Stimulated activated CD8-positive, alpha-beta memory T cell treated with anti-CD3 and anti-CD28 coated beads, Interleukin-15, amount 100 ng/mL, for 4 hours (primary cell): ENCODE results near the gene PDCD4.
"Not testable (repeated sequence)": the region's sequence is repeated elsewhere in the genome, so short reads cannot be mapped to it uniquely, and the experiment has no call there.

Experiments used
- DNase-seq, 2 donors: peaks; one replicate each; pipeline ENCODE4 v3.0.0-alpha.2; 2020; ENCODE audit warnings: low read depth in 2 of 2

The PDCD4 gene

GRCh38 chr10:110881905-110882304 lies 10.2 kb downstream of the PDCD4 start:
- no peak for DNase-seq

- no peak for DNase-seq
Measured at GRCh38 chr10:110883924-110884323, 12.2 kb downstream of the PDCD4 start.

- no peak for DNase-seq
Measured at GRCh38 chr10:110885932-110886674, 14.4 kb downstream of the PDCD4 start.

GRCh38 chr10:110887560-110887959 lies 15.8 kb downstream of the PDCD4 start:
- no peak for DNase-seq

- DNase-seq: no peak
Measured at GRCh38 chr10:110892602-110893288, 21.0 kb downstream of the PDCD4 start.

GRCh38 chr10:110893559-110894179 lies 21.9 kb downstream of the PDCD4 start:
- DNase-seq: no peak

GRCh38 chr10:110897184-110897583 lies 25.5 kb downstream of the PDCD4 start:
- no peak for DNase-seq

GRCh38 chr10:110898391-110898790 lies 26.7 kb downstream of the PDCD4 start:
- no peak for DNase-seq

GRCh38 chr10:110900983-110901382 lies 29.3 kb downstream of the PDCD4 start:
- no peak for DNase-seq

GRCh38 chr10:110901954-110902819 lies 30.5 kb downstream of the PDCD4 start:
- no peak for DNase-seq

GRCh38 chr10:110903280-110904278 lies 31.9 kb downstream of the PDCD4 start:
- no peak for DNase-seq

- DNase-seq: no peak
Measured at GRCh38 chr10:110910138-110910537, 38.4 kb downstream of the PDCD4 start.

- no peak for DNase-seq
Measured at GRCh38 chr10:110912374-110912773, 40.6 kb downstream of the PDCD4 start.

- no peak for DNase-seq
Measured at GRCh38 chr10:110914431-110914830, 42.7 kb downstream of the PDCD4 start.

GRCh38 chr10:110915035-110915434 lies 43.3 kb downstream of the PDCD4 start:
- DNase-seq: no peak

- DNase-seq: not testable (repeated sequence)
Measured at GRCh38 chr10:110915600-110915999, 43.9 kb downstream of the PDCD4 start.

GRCh38 chr10:110916554-110917346 lies 45.0 kb downstream of the PDCD4 start:
- no peak for DNase-seq

GRCh38 chr10:110918269-110918642 lies 46.5 kb downstream of the PDCD4 start:
- peak; percentile 68 for DNase-seq

- no peak for DNase-seq
Measured at GRCh38 chr10:110918643-110919348, 47.1 kb downstream of the PDCD4 start, which contains the start of gene BBIP1. Gene BBIP1, minus strand, starts transcription at chr10:110919180. Its CDS starts 1,023 bp downstream, at chr10:110918157.
